H1 (cell line): Measurements from ENCODE around the gene B3GALT4. TPM values are rescaled to one million over a fixed set of nuclear protein-coding genes. Genes with fewer than 3 reads are reported as not detected.

Experiments
- CTCF ChIA-PET: fragments of 300-600 bp; sonication (Branson Sonifier 250); formaldehyde crosslinking; loops from one replicate; lab custom pipeline; 2021; ENCODE audit not compliant: partially characterized antibody; lab: Charles Lee
- POLR2A ChIA-PET: fragments of 300-600 bp; sonication (Branson Sonifier 250); formaldehyde crosslinking; loops from one replicate; lab custom pipeline; 2021; ENCODE audit warnings: inconsistent platforms; ENCODE audit not compliant: partially characterized antibody; lab: Charles Lee
- DNase-seq, 2 experiments: peaks; one replicate each; pipeline versions ENCODE4 v3.0.0 to v3.0.0-alpha.2; 2010 to 2022; ENCODE audit warnings: low spot score in 2 of 2, low read depth in 1 of 2, mixed read lengths in 1 of 2
- FAIRE-seq: peaks from 2 replicates; lab custom pipeline; 2011; peaks lifted over from hg19 to GRCh38; lab: Jason Lieb, UNC
- H2AFZ ChIP-seq: 2 replicates; pipeline ENCODE4 v1.8.1; 2012; ENCODE audit warnings: low read length, inconsistent platforms
- H2AK5ac ChIP-seq: 2 replicates; pipeline ENCODE4 v1.6.1; 2013; ENCODE audit warnings: low read depth, low read length
- H2BK120ac ChIP-seq: replicated peaks from 2 replicates; pipeline ENCODE3; 2013; ENCODE audit warnings: low read depth, low read length, inconsistent platforms
- H2BK12ac ChIP-seq: 2 replicates; pipeline ENCODE4 v1.6.1; 2013; ENCODE audit warnings: low read depth, low read length
- H2BK15ac ChIP-seq: 2 replicates; pipeline ENCODE4 v1.6.1; 2013; ENCODE audit warnings: low read length
- H2BK20ac ChIP-seq: 2 replicates; pipeline ENCODE4 v1.6.1; 2013; ENCODE audit warnings: low read length
- H2BK5ac ChIP-seq: 2 replicates; pipeline ENCODE4 v1.6.1; 2013; ENCODE audit warnings: low read depth, low read length
- H3K14ac ChIP-seq: 2 replicates; pipeline ENCODE4 v1.6.1; 2013; ENCODE audit warnings: inconsistent platforms; ENCODE audit not compliant: insufficient read length
- H3K18ac ChIP-seq: 2 replicates; pipeline ENCODE4 v1.6.1; 2013; ENCODE audit warnings: low read length; ENCODE audit errors: extremely low read depth
- H3K23ac ChIP-seq: 2 replicates; pipeline ENCODE4 v1.6.1; 2013; ENCODE audit warnings: inconsistent platforms; ENCODE audit not compliant: insufficient read length
- H3K23me2 ChIP-seq: 2 replicates; pipeline ENCODE4 v1.6.1; 2013; ENCODE audit warnings: low read depth, low read length
- H3K27ac ChIP-seq: 2 replicates; pipeline ENCODE4 v1.6.1; 2011; ENCODE audit warnings: low read depth, low read length, inconsistent platforms
- H3K27me3 ChIP-seq, 4 experiments: replicated peaks in 1 of 4; 1 replicate in 1 of 4; 2 replicates in 3 of 4; pipeline versions ENCODE4 v1.6.1 to v1.8.1; 2011 to 2013; ENCODE audit warnings: low read length in 3 of 4, mild to moderate bottlenecking in 3 of 4, inconsistent platforms in 2 of 4, mixed read lengths in 2 of 4, moderate library complexity in 1 of 4; ENCODE audit not compliant: control insufficient read depth in 3 of 4, insufficient read depth in 3 of 4; ENCODE audit errors: extremely low read depth in 1 of 4
- H3K36me3 ChIP-seq, 4 experiments: 2 replicates each; pipeline versions ENCODE4 v1.6.1 to v1.8.1; 2011 to 2013; ENCODE audit warnings: mild to moderate bottlenecking in 4 of 4, low read length in 3 of 4, moderate library complexity in 2 of 4, control low read depth in 1 of 4, inconsistent platforms in 1 of 4; ENCODE audit not compliant: insufficient read depth in 4 of 4, control insufficient read depth in 2 of 4
- H3K4ac ChIP-seq: replicated peaks from 2 replicates; pipeline ENCODE3; 2013; ENCODE audit warnings: low read length, low read depth, mixed read lengths, inconsistent platforms; ENCODE audit not compliant: insufficient read length
- H3K4me1 ChIP-seq, 4 experiments: replicated peaks in 1 of 4; 1 replicate in 1 of 4; 2 replicates in 3 of 4; pipeline versions ENCODE4 v1.6.1 to v1.8.1; 2011 to 2013; ENCODE audit warnings: low read length in 3 of 4, inconsistent platforms in 2 of 4, mixed read lengths in 1 of 4; ENCODE audit not compliant: insufficient read depth in 4 of 4, control insufficient read depth in 3 of 4
- H3K4me2 ChIP-seq, 2 experiments: 2 replicates each; pipeline versions ENCODE4 v1.6.1 to v1.8.1; 2011 to 2013; ENCODE audit warnings: low read depth in 2 of 2, low read length in 2 of 2, control low read depth in 1 of 2, inconsistent platforms in 1 of 2, mild to moderate bottlenecking in 1 of 2; ENCODE audit not compliant: insufficient read depth in 1 of 2
- H3K4me3 ChIP-seq, 4 experiments: fragments of 200-600, 300-600 bp in 1 of 4; sonication (generic), shearing (Covaris generic), sonication (Bioruptor Twin) in 1 of 4; 2 replicates each; pipeline versions ENCODE4 v1.5.1 to v1.8.1; 2011 to 2016; ENCODE audit warnings: low read length in 4 of 4, low read depth in 3 of 4, control low read depth in 2 of 4, inconsistent platforms in 2 of 4, mild to moderate bottlenecking in 2 of 4, mixed read lengths in 1 of 4, moderate library complexity in 1 of 4; ENCODE audit not compliant: insufficient read depth in 2 of 4; ENCODE audit errors: extremely low read depth in 1 of 4
- H3K56ac ChIP-seq: replicated peaks from 2 replicates; pipeline ENCODE3; 2013; ENCODE audit warnings: low read depth, mild to moderate bottlenecking, mixed read lengths, low read length, inconsistent platforms; ENCODE audit not compliant: insufficient read length
- H3K79me1 ChIP-seq: 2 replicates; pipeline ENCODE4 v1.6.1; 2013; ENCODE audit warnings: low read depth, low read length, control low read depth
- H3K79me2 ChIP-seq, 2 experiments: 2 replicates each; pipeline versions ENCODE4 v1.6.1 to v1.8.1; 2012 to 2013; ENCODE audit warnings: low read length in 2 of 2, mild to moderate bottlenecking in 2 of 2, inconsistent platforms in 1 of 2; ENCODE audit not compliant: insufficient read depth in 2 of 2, control insufficient read depth in 1 of 2
- H3K9ac ChIP-seq, 4 experiments: replicated peaks in 1 of 4; 1 replicate in 1 of 4; 2 replicates in 3 of 4; pipeline versions ENCODE4 v1.6.1 to v1.8.1; 2011 to 2013; ENCODE audit warnings: low read depth in 3 of 4, low read length in 3 of 4, control low read depth in 2 of 4, mild to moderate bottlenecking in 2 of 4, moderate library complexity in 2 of 4, inconsistent platforms in 1 of 4; ENCODE audit errors: extremely low read depth in 1 of 4
- H3K9me3 ChIP-seq, 2 experiments: 2 replicates each; pipeline versions ENCODE4 v1.6.1 to v1.8.1; 2012 to 2013; ENCODE audit warnings: mild to moderate bottlenecking in 2 of 2, moderate library complexity in 2 of 2, control low read depth in 1 of 2, inconsistent platforms in 1 of 2, low read depth in 1 of 2, low read length in 1 of 2, mixed read lengths in 1 of 2; ENCODE audit not compliant: insufficient read depth in 2 of 2
- H4K20me1 ChIP-seq, 2 experiments: replicated peaks in 1 of 2; 2 replicates each; pipeline versions ENCODE3 to v1.8.1; 2011 to 2013; ENCODE audit warnings: inconsistent platforms in 2 of 2, low read length in 2 of 2, mild to moderate bottlenecking in 1 of 2; ENCODE audit not compliant: insufficient read depth in 2 of 2, control insufficient read depth in 1 of 2
- H4K5ac ChIP-seq: 2 replicates; pipeline ENCODE4 v1.6.1; 2013; ENCODE audit warnings: low read length, low read depth, mixed read lengths, inconsistent platforms; ENCODE audit not compliant: insufficient read length
- H4K8ac ChIP-seq: 2 replicates; pipeline ENCODE4 v1.8.0; 2013; ENCODE audit warnings: mild to moderate bottlenecking, moderate library complexity, low read length, inconsistent platforms; ENCODE audit not compliant: insufficient read depth; ENCODE audit errors: extremely low read depth
- H4K91ac ChIP-seq: replicated peaks from 2 replicates; pipeline ENCODE3; 2013; ENCODE audit warnings: low read length, mixed read lengths, inconsistent platforms; ENCODE audit not compliant: insufficient read length
- BRCA1 ChIP-seq: IDR thresholded peaks from 2 replicates; pipeline ENCODE4 v1.6.1; 2012; ENCODE audit warnings: low read depth, low read length, improper control_type of control experiment
- GABPA ChIP-seq: IDR thresholded peaks from 2 replicates; pipeline ENCODE4 v1.6.1; 2011; ENCODE audit warnings: mild to moderate bottlenecking, low read length, moderate library complexity, borderline replicate concordance; ENCODE audit not compliant: insufficient read depth
- HDAC2 ChIP-seq, 2 experiments: fragments of 300-600 bp in 1 of 2; sonication (generic) in 1 of 2; IDR thresholded peaks; 2 replicates each; pipeline ENCODE4 v1.6.1; 2011 to 2012; ENCODE audit warnings: low read depth in 2 of 2, low read length in 2 of 2, mild to moderate bottlenecking in 2 of 2, moderate library complexity in 2 of 2, borderline replicate concordance in 1 of 2, inconsistent platforms in 1 of 2
- JUND ChIP-seq: IDR thresholded peaks from 2 replicates; pipeline ENCODE4 v1.6.1; 2011; ENCODE audit warnings: mild to moderate bottlenecking, improper control_type of control experiment, low read length
- KDM1A ChIP-seq: fragments of 200-600, 300-600 bp; sonication (generic); IDR thresholded peaks from 2 replicates; pipeline ENCODE4 v1.7.1; 2016; ENCODE audit warnings: mild to moderate bottlenecking, low read length, borderline replicate concordance
- MAFK ChIP-seq: IDR thresholded peaks from 2 replicates; pipeline ENCODE4 v1.6.1; 2012; ENCODE audit warnings: low read depth, mild to moderate bottlenecking, improper control_type of control experiment, low read length
- NANOG ChIP-seq: IDR thresholded peaks from 2 replicates; pipeline ENCODE4 v1.6.1; 2011; ENCODE audit warnings: low read length, low read depth, mild to moderate bottlenecking, inconsistent platforms; ENCODE audit not compliant: insufficient read depth, poor library complexity, severe bottlenecking
- POU5F1 ChIP-seq: IDR thresholded peaks from 2 replicates; pipeline ENCODE4 v1.6.1; 2011; ENCODE audit warnings: low read depth, mild to moderate bottlenecking, low read length, moderate library complexity
- TCF12 ChIP-seq: IDR thresholded peaks from 2 replicates; pipeline ENCODE4 v1.6.1; 2011; ENCODE audit warnings: low read depth, mild to moderate bottlenecking, low read length
- WGBS, 2 experiments: shearing (Covaris generic) in 1 of 2; methylation state at CpG; one replicate each; pipeline versions ENCODE4 v1.1.6 to v1.1.7; 2013 to 2015; ENCODE audit warnings: low lambda C conversion rate in 2 of 2, mixed read lengths in 2 of 2, inconsistent platforms in 1 of 2, low coverage in 1 of 2, missing lambda C conversion rate in 1 of 2; ENCODE audit not compliant: insufficient replicate concordance in 2 of 2, insufficient coverage in 1 of 2, insufficient read length in 1 of 2; ENCODE audit errors: extremely low coverage in 1 of 2, missing lambda C conversion rate in 1 of 2; 5-methylcytosine and 5-hydroxymethylcytosine counted together
- polyA plus RNA-seq, 7 experiments: library from polyadenylated mRNA; depleted of rRNA in 3 of 7; stranded (reverse) in 5 of 7; unstranded in 2 of 7; fragments of >200 nt in 5 of 7; fragments of 200-250 nt in 2 of 7; gene quantifications; 1 replicate in 5 of 7; 2 replicates in 1 of 7; 4 replicates in 1 of 7; pipeline versions ENCODE4 v1.2.1 to v1.2.3, GENCODE V29; 2011 to 2013; ENCODE audit warnings: missing spikeins in 2 of 7, mixed read lengths in 2 of 7
- total RNA-seq: library from RNA; stranded (reverse); fragmentation: NEBNext Ultra II Directional; extraction: Animal tissue kit (Norgen Biotek cat#: 25700); gene quantifications from 2 replicates; pipeline ENCODE4 v1.2.1, GENCODE V29; 2021
- TF ChIP-seq, protein P1 (sequence below): IDR thresholded peaks from 2 replicates; pipeline ENCODE4 v1.6.1; 2011; ENCODE audit warnings: low read depth, mild to moderate bottlenecking, low read length; ENCODE audit not compliant: insufficient read depth
- TF ChIP-seq, protein P2 (sequence below): IDR thresholded peaks from 2 replicates; pipeline ENCODE4 v1.6.1; 2011; ENCODE audit warnings: low read length, improper control_type of control experiment

The B3GALT4 gene
- total and polyA plus RNA-seq, 2 of the 8 experiments (the other 6 are each of a cell fraction or from before 2014, with no cell fraction given), result 2.2 to 3.0 TPM

DNA sequence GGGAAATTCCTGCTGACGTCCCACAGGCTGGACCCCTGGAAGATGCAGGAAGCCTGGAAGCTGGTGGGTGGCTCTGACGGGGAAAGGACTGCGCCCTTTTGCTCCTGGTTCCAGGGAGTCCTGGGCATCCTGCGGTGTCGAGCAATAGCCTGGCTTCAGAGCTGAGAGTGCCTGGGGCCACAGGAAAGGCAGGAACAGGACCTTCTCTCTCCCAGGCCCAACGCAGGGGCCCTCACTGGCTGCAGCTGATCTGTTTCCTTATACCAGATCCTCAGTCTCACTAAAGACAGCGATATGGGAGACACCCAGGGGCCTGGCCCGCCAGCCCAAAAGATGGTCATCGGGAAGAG, 1.4 kb downstream of the B3GALT4 start:
- peaks cover 12 to 20% of the 10 kb centered on the region in 2 experiments for H3K79me2 ChIP-seq
- no peak overlapping the region for H2BK120ac ChIP-seq
- H3K9ac ChIP-seq, result peak overlapping the region in 1 of 4 experiments; percentile 49; a peak in 2 of 7 replicates
- peak overlapping the region; percentile 65; the same call in 1 of the 2 replicates for H2BK12ac ChIP-seq
- H3K4me1 ChIP-seq, result peaks cover 3 to 31% (median 12%) of the 10 kb centered on the region in 4 experiments
- no peak overlapping the region for H4K5ac ChIP-seq
- H3K27ac ChIP-seq, result no peak overlapping the region
- no peaks in the 10 kb centered on the region for H3K27me3 ChIP-seq
- peaks cover 13 to 15% of the 10 kb centered on the region in 2 experiments for H4K20me1 ChIP-seq
- FAIRE-seq (no peak), DNase-seq (no peak)
- peak overlapping the region in 3 of 4 experiments; percentile 55 to 81 (median 63); a peak in 6 of 8 replicates for H3K4me3 ChIP-seq
- H2BK20ac ChIP-seq, result no peak overlapping the region
- no peak overlapping the region for H3K23ac ChIP-seq
- H3K79me1 ChIP-seq, result 0 out of 2 replicates have a peak, but pooled peaks cover 4% of the 10 kb centered on the region
- no peak overlapping the region for H3K56ac ChIP-seq
- peak overlapping the region; percentile 12; the same call in 1 of the 2 replicates for H2BK15ac ChIP-seq
- H3K4me2 ChIP-seq, result peak overlapping the region; percentile 86 to 96
- H3K18ac ChIP-seq, result no peak overlapping the region
- peak overlapping the region; percentile 6; the same call in 1 of the 2 replicates for H2AK5ac ChIP-seq
- WGBS, 2 experiments, result 83% methylated on average over 9 of the region's 9 CpGs; no CpG with 5 or more reads in 1 of the 2 experiments
- H3K36me3 ChIP-seq, result peaks cover 13 to 40% (median 36%) of the 10 kb centered on the region in 4 experiments; a peak in 7 of 8 replicates
- ChIA-PET CTCF (interaction anchor here (0.9 to 8.0 kb wide), 11 partner anchors 12 to 198 kb away, joined by 3 to 81 read pairs (median 3); partner anchors contain the start of genes PFDN6, RGL2, TAPBP and WDR46), POLR2A (interaction anchor here (1.7 to 12.0 kb wide), 10 partner anchors 10 to 309 kb away, joined by 4 to 337 read pairs (median 12); partner anchors contain the start of genes BRD2, CUTA, PFDN6 and RGL2)
- peaks cover 14% of the 10 kb centered on the region for H3K23me2 ChIP-seq
- peak overlapping the region; percentile 44 for H3K4ac ChIP-seq
- no peak overlapping the region for H3K14ac ChIP-seq
- 0 out of 2 replicates have a peak overlapping the region, but pooled peaks have one; percentile 86 for H2BK5ac ChIP-seq
- H4K91ac ChIP-seq, result no peak overlapping the region
- no peak overlapping the region for H2AFZ ChIP-seq
- H4K8ac ChIP-seq, result no peak overlapping the region; the same call in 1 of the 2 replicates
- H3K9me3 ChIP-seq, result no peaks in the 10 kb centered on the region
- TF ChIP-seq HDAC2 (IDR thresholded peaks at IDR 0.05; ENCODE audit: borderline replicate concordance in 1 of 2, low read depth in 2 of 2, low read length in 2 of 2), result no peak
- TF ChIP-seq, protein P1, sequence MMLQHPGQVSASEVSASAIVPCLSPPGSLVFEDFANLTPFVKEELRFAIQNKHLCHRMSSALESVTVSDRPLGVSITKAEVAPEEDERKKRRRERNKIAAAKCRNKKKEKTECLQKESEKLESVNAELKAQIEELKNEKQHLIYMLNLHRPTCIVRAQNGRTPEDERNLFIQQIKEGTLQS, result no peak
- TF ChIP-seq KDM1A, result no peak
- no peak for TF ChIP-seq GABPA
- TF ChIP-seq TCF12, result no peak
- TF ChIP-seq BRCA1, result no peak
- TF ChIP-seq JUND, result no peak
- TF ChIP-seq POU5F1, result no peak
- TF ChIP-seq MAFK, result no peak
- no peak for TF ChIP-seq NANOG
- TF ChIP-seq, protein P2, sequence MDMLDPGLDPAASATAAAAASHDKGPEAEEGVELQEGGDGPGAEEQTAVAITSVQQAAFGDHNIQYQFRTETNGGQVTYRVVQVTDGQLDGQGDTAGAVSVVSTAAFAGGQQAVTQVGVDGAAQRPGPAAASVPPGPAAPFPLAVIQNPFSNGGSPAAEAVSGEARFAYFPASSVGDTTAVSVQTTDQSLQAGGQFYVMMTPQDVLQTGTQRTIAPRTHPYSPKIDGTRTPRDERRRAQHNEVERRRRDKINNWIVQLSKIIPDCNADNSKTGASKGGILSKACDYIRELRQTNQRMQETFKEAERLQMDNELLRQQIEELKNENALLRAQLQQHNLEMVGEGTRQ, result no peak
